Measurements from ENCODE around the gene PCGF2. TPM values are rescaled to one million over a fixed set of nuclear protein-coding genes. Genes with fewer than 3 reads are reported as not detected.

Gene PCGF2
- total RNA-seq, 2 donors from 2014 or later: 101 to 106 TPM

GRCh38 chr17:38768417-38768816 lies 20.3 kb upstream of the PCGF2 start:
- no peaks in the 10 kb centered on the region for H3K4me1 Mint-ChIP-seq
- H3K27ac ChIP-seq (ENCODE audit: low read depth, low read length): no peak overlapping the region
- no peak overlapping the region for H3K9ac ChIP-seq (ENCODE audit: extremely low read depth, low read length, poor library complexity, severe bottlenecking)
- H3K4me1 ChIP-seq (ENCODE audit: control insufficient read depth, insufficient read depth, low read length): no peaks in the 10 kb centered on the region
- H3K27me3 Mint-ChIP-seq (ENCODE audit: insufficient read depth): no peaks in the 10 kb centered on the region
- H3K36me3 Mint-ChIP-seq (ENCODE audit: low read depth): peaks cover 84% of the 10 kb centered on the region
- no peak overlapping the region for H3K27ac Mint-ChIP-seq
- 94 to 96% methylated on average over 6 of the region's 6 CpGs for WGBS, 2 experiments (ENCODE audit: insufficient coverage in 1 of 2, insufficient read length in 1 of 2)
- H3K9me3 ChIP-seq (ENCODE audit: control insufficient read depth, low read length): no peaks in the 10 kb centered on the region
- no peaks in the 10 kb centered on the region for H3K27me3 ChIP-seq (ENCODE audit: control insufficient read depth, insufficient read depth, low read length, poor library complexity, severe bottlenecking)
- no peak overlapping the region for H3K4me3 ChIP-seq (ENCODE audit: low read length)
- TF ChIP-seq CTCF (conservative IDR thresholded peaks at IDR 0.05): no peak
- no peak overlapping the region for H3K4me3 Mint-ChIP-seq
- H3K9me3 Mint-ChIP-seq: no peaks in the 10 kb centered on the region
- no peak for DNase-seq
- H3K36me3 ChIP-seq (ENCODE audit: control insufficient read depth, insufficient read depth, low read length): peaks cover 87% of the 10 kb centered on the region

- H3K4me3 ChIP-seq (ENCODE audit: low read length): no peak overlapping the region
- no peak overlapping the region for H3K4me3 Mint-ChIP-seq
- DNase-seq: no peak
- TF ChIP-seq CTCF (conservative IDR thresholded peaks at IDR 0.05): no peak
- H3K9me3 Mint-ChIP-seq: no peaks in the 10 kb centered on the region
- H3K4me1 ChIP-seq (ENCODE audit: control insufficient read depth, insufficient read depth, low read length): no peaks in the 10 kb centered on the region
- no peaks in the 10 kb centered on the region for H3K4me1 Mint-ChIP-seq
- H3K36me3 Mint-ChIP-seq (ENCODE audit: low read depth): peaks cover 70% of the 10 kb centered on the region
- peaks cover 82% of the 10 kb centered on the region for H3K36me3 ChIP-seq (ENCODE audit: control insufficient read depth, insufficient read depth, low read length)
- no peaks in the 10 kb centered on the region for H3K27me3 ChIP-seq (ENCODE audit: control insufficient read depth, insufficient read depth, low read length, poor library complexity, severe bottlenecking)
- no peak overlapping the region for H3K9ac ChIP-seq (ENCODE audit: extremely low read depth, low read length, poor library complexity, severe bottlenecking)
- WGBS, 2 experiments (ENCODE audit: insufficient coverage in 1 of 2, insufficient read length in 1 of 2): 92 to 100% methylated on average over 5 of the region's 5 CpGs
- H3K27ac Mint-ChIP-seq: peak overlapping the region; percentile 19
- no peaks in the 10 kb centered on the region for H3K27me3 Mint-ChIP-seq (ENCODE audit: insufficient read depth)
- H3K27ac ChIP-seq (ENCODE audit: low read depth, low read length): no peak overlapping the region
- no peaks in the 10 kb centered on the region for H3K9me3 ChIP-seq (ENCODE audit: control insufficient read depth, low read length)
Observed at GRCh38 chr17:38766341-38766740, 18.2 kb upstream of the PCGF2 start.

- Histone ChIP-seq H3K9me3 (ENCODE audit: control insufficient read depth, low read length) (no peaks in the 10 kb centered on the region), H3K4me3 (ENCODE audit: low read length) (no peak overlapping the region), H3K9ac (ENCODE audit: extremely low read depth, low read length, poor library complexity, severe bottlenecking) (no peak overlapping the region), H3K27me3 (ENCODE audit: control insufficient read depth, insufficient read depth, low read length, poor library complexity, severe bottlenecking) (no peaks in the 10 kb centered on the region), H3K27ac (ENCODE audit: low read depth, low read length) (no peak overlapping the region), H3K36me3 (ENCODE audit: control insufficient read depth, insufficient read depth, low read length) (peaks cover 77% of the 10 kb centered on the region), H3K4me1 (ENCODE audit: control insufficient read depth, insufficient read depth, low read length) (no peaks in the 10 kb centered on the region)
- H3K9me3 Mint-ChIP-seq: no peaks in the 10 kb centered on the region
- no peak for TF ChIP-seq CTCF (conservative IDR thresholded peaks at IDR 0.05)
- H3K4me3 Mint-ChIP-seq: no peak overlapping the region
- H3K27me3 Mint-ChIP-seq (ENCODE audit: insufficient read depth): no peaks in the 10 kb centered on the region
- H3K36me3 Mint-ChIP-seq (ENCODE audit: low read depth): peaks cover 55% of the 10 kb centered on the region
- no peaks in the 10 kb centered on the region for H3K4me1 Mint-ChIP-seq
- 90% methylated on average over 3 of the region's 3 CpGs; no CpG with 5 or more reads in 1 of the 2 experiments for WGBS, 2 experiments (ENCODE audit: insufficient coverage in 1 of 2, insufficient read length in 1 of 2)
- DNase-seq: no peak
- no peak overlapping the region for H3K27ac Mint-ChIP-seq
Observed at GRCh38 chr17:38762231-38762630, 14.1 kb upstream of the PCGF2 start.

Measured in endodermal cell (in vitro differentiated cells).